Stimulated activated CD4-positive, alpha-beta T cell treated with anti-CD3 and anti-CD28 coated beads, Interleukin-1b, Interleukin-23, amount 100 ng/mL, for 1 hour (primary cell): ENCODE measurements around the gene MARK3.

Source experiments
- DNase-seq, 2 donors: peaks; one replicate each; pipeline ENCODE4 v3.0.0-alpha.2; 2020; ENCODE audit warnings: low read depth in 2 of 2

Gene MARK3

GRCh38 chr14:103393676-103394626, 8.7 kb downstream of the MARK3 start:
- no peak for DNase-seq

DNA sequence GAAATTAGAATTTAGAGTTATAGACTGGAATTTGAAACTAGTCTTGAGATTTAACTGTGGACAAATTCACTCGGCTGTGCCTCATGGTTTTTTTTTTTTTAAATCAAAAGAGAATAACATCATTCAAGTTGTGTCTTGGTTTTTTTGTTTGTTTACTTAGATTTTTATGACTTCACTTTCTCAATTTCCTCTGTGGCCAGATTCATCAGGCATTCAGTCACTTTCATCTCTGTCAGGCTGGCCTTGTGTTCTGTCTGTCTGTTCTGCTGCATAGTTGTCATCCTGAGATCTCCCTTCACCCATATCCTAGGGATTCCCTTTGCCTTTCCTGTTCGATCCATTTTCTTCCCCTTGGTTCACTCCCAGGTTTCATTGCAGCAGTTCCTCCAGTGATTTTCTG, 10.0 kb downstream of the MARK3 start:
- no peak for DNase-seq

DNA sequence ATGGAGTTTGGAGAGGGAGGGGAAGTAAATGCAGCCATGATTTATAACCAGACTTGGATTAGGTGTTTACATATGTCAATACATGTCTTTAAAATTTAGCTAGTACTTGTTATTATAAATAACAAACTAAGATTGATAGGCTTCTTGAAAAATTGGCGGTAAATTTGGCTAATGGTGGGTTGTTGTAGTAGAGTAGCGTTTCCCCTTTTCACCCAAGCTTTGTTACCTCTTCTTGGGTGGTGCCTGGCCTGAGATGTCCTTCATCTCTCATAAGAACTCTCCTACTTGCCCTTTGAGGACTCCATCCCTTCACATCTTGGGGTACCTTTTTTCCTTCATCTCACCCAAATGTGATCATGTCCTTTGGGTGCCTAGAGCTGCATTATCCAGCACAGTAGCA, 11.2 kb downstream of the MARK3 start:
- DNase-seq, result no peak

DNA sequence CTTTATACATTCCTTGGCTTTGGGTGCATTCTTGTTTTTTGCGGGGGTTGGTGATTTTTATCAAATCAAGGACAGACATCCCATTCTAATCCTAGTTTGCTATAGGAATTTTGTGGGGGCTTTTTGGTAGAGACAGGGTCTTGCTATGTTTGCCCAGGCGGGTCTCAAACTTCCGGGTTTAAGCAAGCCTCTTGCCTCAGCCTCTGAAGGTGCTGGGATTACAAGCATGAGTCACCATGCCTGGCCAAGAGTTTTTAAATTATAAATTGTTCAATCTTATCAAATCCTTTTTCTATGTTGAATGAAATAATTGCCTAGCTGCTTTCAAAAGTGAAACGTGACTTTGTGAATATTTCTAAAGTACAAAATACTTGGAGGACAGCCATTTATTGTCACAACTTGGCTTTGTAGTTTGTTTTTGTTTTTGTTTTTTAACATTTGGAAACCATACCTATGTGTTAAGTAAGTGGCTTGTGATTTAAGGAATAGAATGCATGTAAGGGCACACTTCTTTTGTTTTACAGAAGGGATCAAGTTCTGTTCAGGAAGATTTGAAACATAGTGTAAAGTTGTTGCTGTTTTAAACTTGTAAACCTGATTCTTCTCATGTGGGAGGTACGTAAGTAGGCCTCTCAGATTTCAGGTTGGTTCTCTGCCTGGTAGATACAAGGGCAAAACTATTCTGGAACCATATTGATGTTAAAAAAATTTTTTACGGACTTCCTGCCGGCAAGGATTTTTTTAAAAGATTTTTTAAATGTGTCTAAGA, 13.4 kb downstream of the MARK3 start:
- no peak for DNase-seq

GRCh38 chr14:103400537-103400936, 15.3 kb downstream of the MARK3 start:
- DNase-seq, result no peak

DNA sequence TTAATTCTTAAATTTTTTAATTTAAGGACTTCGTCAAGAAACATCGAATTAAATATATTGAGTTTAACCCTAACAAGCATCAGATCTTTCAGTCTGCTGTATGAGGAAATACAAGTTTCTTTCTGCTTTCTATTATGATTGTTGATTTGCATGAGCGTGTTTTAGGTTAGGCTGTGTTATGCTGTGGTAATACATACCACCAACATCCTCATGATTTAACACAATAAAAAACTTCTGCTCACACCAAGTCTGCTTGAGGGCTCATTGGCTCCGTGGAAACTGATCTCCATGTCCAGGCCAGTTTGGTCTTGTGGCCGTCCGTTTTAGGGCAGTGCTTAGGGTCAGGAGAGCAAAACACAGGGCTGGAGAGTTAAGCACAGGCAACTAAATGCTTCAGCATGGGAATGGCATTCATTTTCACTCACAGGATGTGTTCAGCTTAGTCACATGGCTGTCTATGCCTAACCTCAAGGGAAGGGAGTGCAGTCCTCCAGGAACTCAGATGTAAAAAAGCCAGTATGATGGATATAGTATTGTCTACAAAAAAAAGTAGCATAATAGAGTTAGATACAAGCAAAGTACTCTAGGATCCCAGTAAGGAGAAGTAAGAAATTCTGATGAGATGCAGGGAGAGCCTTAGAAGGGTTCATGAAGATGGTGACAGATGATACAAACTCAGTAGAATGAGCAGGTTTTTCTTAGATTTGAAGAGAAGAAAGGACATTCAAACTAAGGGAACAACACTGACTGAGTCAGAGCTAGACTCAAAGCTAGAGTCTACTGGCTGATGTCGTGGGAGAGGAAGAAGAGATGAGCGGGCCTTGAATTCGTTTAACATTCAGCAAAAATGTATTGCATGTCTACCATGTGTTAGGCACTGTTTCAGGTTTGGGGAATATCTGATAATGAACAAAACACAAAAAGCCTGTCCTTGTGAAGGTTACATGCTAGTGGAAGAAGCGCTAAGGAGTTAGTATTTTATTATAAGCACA, 16.3 kb downstream of the MARK3 start:
- DNase-seq, result no peak

DNA sequence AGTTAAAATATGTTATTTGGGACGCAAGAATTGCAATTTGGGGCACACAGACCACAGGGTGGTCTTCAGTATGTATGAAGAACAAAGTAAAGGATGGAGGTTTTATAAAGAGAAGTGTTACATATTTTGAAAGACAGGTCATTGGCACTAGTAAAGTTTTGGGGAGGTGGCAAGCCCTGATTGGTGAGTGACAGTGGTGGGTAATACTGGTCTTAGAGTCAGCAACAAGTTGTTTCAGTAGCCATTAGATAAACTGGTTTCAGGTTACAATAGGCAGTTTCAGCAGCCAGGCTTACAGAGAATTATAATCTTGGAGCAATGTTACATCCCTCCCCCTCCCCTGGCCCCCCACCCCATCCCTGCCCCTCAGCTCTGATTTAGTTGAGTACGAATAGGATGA, 17.5 kb downstream of the MARK3 start:
- DNase-seq, result no peak

GRCh38 chr14:103404032-103404918, 19.1 kb downstream of the MARK3 start:
- no peak for DNase-seq

GRCh38 chr14:103404920-103405319, 19.7 kb downstream of the MARK3 start:
- DNase-seq, result no peak

- no peak for DNase-seq
Measured at GRCh38 chr14:103408491-103409155, 23.4 kb downstream of the MARK3 start.

GRCh38 chr14:103416916-103417315, 31.7 kb downstream of the MARK3 start:
- no peak for DNase-seq

DNA sequence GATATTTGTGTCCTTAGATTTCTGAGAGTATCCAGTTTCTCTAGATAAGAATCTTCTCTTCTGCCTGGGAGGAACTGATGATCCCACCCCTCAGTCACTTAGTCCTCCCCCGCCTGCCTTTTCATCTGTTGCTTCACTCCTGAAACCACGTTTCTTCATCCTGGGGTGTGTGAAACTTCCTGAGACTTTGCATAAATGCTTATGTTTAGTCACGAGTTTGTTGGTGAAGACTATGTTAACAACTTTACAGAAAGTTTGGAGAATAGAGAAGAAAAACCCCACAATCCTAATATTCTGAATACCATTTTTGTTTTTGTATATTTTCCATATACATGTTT, 33.2 kb downstream of the MARK3 start:
- no peak for DNase-seq

GRCh38 chr14:103421556-103421955, 36.3 kb downstream of the MARK3 start:
- DNase-seq, result no peak

- no peak for DNase-seq
Measured at GRCh38 chr14:103423050-103423461, 37.8 kb downstream of the MARK3 start.

DNA sequence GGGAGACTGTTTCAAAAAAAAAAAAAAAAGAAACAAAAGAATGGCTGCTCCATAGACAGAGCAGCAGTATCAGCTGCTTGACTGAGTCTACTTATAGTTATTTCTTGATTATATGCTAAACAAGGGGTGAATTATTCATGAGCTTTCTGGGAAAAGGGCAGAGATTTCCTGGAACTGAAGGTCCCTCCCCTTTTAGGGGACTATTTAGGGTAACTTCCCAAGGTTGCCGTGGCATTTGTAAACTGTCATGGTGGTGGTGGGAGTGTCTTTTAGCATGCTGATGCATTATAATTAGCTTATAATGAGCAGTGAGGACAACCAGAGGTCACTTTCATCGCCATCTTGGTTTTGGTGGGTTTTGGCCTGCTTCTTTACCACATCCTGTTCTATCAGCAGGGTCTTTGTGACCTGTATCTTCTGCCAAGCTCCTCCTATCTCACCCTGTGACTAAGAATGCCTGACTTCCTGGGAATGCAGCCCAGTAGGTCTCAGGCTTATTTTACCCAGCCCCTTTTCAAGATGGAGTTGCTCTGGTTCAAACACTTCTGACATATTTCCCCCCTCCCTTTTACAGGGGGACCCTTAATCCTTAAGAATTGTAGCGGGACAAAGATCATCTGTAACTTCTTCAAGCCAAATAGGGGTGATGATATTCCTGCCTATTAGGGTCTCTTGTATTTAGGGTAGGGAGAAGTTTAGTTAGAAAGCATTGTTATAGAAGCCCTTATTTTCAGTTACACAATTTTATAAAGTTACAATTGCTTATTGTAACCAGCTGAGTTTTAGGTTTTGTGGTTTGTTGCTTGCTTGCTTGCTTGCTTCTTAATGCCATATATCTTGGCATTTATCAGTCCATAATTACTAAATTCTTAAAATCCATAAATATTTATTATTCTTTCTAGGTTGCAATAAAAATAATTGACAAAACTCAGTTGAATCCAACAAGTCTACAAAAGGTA, 42.5 kb downstream of the MARK3 start:
- DNase-seq, result no peak

DNA sequence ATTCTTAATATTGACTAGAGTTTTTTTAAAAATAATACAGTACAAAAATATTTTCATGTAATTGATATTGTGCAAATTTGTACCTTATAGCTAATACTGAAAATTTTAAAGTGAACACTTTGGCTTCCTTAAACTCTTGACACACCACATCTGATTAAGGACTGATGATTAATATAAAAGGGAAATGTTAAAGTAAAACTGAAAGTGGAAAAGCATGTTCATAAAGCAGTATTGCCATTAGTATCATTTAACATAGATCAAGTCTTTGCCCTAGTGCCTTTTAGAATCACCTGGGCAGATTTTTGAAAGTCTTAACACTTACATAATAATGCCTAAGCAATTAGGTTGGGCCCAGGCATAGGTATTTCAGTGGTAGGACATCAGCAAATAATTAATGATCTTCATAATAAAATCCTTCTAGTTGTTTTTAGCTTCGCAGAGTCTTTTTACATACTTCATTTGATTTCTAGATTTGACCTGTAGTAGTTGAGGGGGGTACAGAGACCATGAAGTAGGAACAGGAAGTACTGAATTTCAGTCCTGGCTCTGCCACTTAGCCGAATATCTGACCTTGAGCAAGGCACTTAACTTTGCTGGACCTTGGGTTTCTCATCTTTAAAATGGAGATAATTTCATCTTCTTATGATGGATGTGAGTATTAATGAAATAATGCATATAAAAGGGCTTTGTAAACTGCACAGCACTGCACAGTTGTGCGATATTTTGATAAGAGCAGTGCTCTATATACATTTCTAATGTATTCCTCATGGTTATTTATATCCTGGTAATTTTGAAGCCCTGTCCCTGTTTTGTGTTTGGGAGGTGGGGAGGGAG, 43.7 kb downstream of the MARK3 start:
- no peak for DNase-seq

GRCh38 chr14:103430358-103430757, 45.1 kb downstream of the MARK3 start:
- DNase-seq, result no peak

- DNase-seq, result no peak
Measured at GRCh38 chr14:103432627-103433026, 47.4 kb downstream of the MARK3 start.
